ENCODE results near the gene KCNF1. TPM values are rescaled to one million over a fixed set of nuclear protein-coding genes. Genes with fewer than 3 reads are reported as not detected.

KCNF1 gene
- polyA plus RNA-seq, 1 donor from 2014 or later, result 11.4 TPM

DNA sequence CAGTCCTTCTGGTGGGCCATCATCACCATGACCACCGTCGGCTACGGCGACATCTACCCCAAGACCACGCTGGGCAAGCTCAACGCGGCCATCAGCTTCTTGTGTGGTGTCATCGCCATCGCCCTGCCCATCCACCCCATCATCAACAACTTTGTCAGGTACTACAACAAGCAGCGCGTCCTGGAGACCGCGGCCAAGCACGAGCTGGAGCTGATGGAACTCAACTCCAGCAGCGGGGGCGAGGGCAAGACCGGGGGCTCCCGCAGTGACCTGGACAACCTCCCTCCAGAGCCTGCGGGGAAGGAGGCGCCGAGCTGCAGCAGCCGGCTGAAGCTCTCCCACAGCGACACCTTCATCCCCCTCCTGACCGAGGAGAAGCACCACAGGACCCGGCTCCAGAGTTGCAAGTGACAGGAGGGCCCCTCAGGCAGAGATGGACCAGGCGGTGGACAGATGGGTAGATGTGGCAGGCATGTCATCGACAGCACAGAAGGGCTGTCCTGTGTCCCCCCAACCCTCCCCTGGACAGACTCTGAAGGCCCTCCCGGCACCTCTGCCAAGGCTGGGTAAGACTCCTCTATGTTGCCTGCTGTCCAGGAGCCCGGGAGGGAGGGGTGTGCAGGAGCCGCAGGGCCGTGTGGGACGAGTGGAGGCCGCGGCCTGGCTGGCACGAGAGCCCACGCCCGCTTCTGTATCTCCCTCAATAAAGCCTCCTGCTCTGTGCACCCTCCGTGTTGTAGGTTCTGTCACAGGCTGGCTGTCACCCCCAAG lies 2.0 kb downstream of the KCNF1 start:
- H3K27ac ChIP-seq (ENCODE audit: low read length), result no peak overlapping the region
- H3K9ac ChIP-seq (ENCODE audit: low read length), result no peak overlapping the region

DNA sequence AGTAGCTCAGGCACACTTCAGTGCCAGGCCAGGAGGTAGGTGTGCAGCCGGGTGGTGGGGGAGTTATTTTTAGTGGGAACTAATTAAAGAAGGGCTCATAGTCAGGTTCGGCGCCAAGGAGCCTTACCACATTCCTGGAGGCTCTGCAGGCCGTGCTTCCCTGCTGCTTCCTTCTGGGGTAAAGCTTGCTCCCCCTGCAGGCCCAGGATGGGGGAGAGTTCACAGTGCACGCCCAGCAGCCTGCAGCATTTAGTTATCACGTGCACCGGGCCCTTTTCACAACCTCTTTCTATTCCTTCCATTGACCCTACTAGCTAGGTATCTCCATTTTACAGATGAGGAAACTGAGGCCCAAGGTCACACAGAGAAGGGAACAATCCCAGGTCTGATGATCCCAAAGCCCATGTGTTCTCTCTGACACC lies 2.5 kb downstream of the KCNF1 start:
- Histone ChIP-seq H3K9me3 (ENCODE audit: low read length) (peaks cover 9% of the 10 kb centered on the region), H2AFZ (ENCODE audit: low read depth, low read length) (no peak overlapping the region), H3K9me2 (ENCODE audit: insufficient read depth, low read length) (no peaks in the 10 kb centered on the region), H3K27me3 (ENCODE audit: insufficient read depth, low read depth, low read length) (peaks cover 13% of the 10 kb centered on the region), H3K27ac (ENCODE audit: low read length) (no peak overlapping the region), H4K20me1 (ENCODE audit: insufficient read depth) (no peaks in the 10 kb centered on the region), H3F3A (ENCODE audit: insufficient read depth, low read length, poor library complexity, severe bottlenecking) (no peaks in the 10 kb centered on the region), H3K36me3 (ENCODE audit: insufficient read depth, low read length) (peaks cover 9% of the 10 kb centered on the region), H3K4me3 (ENCODE audit: low read length) (peak overlapping the region; percentile 64), H3K9ac (ENCODE audit: low read length) (no peak overlapping the region), H3K79me2 (replicated peaks; ENCODE audit: insufficient read depth, low read length) (no peaks in the 10 kb centered on the region), H3K4me2 (ENCODE audit: low read length) (peak overlapping the region; percentile 10)
- TF ChIP-seq, protein P1, sequence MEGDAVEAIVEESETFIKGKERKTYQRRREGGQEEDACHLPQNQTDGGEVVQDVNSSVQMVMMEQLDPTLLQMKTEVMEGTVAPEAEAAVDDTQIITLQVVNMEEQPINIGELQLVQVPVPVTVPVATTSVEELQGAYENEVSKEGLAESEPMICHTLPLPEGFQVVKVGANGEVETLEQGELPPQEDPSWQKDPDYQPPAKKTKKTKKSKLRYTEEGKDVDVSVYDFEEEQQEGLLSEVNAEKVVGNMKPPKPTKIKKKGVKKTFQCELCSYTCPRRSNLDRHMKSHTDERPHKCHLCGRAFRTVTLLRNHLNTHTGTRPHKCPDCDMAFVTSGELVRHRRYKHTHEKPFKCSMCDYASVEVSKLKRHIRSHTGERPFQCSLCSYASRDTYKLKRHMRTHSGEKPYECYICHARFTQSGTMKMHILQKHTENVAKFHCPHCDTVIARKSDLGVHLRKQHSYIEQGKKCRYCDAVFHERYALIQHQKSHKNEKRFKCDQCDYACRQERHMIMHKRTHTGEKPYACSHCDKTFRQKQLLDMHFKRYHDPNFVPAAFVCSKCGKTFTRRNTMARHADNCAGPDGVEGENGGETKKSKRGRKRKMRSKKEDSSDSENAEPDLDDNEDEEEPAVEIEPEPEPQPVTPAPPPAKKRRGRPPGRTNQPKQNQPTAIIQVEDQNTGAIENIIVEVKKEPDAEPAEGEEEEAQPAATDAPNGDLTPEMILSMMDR (IDR thresholded peaks at IDR 0.05; ENCODE audit: poor library complexity, severe bottlenecking), result no peak
- TF ChIP-seq, protein P2, sequence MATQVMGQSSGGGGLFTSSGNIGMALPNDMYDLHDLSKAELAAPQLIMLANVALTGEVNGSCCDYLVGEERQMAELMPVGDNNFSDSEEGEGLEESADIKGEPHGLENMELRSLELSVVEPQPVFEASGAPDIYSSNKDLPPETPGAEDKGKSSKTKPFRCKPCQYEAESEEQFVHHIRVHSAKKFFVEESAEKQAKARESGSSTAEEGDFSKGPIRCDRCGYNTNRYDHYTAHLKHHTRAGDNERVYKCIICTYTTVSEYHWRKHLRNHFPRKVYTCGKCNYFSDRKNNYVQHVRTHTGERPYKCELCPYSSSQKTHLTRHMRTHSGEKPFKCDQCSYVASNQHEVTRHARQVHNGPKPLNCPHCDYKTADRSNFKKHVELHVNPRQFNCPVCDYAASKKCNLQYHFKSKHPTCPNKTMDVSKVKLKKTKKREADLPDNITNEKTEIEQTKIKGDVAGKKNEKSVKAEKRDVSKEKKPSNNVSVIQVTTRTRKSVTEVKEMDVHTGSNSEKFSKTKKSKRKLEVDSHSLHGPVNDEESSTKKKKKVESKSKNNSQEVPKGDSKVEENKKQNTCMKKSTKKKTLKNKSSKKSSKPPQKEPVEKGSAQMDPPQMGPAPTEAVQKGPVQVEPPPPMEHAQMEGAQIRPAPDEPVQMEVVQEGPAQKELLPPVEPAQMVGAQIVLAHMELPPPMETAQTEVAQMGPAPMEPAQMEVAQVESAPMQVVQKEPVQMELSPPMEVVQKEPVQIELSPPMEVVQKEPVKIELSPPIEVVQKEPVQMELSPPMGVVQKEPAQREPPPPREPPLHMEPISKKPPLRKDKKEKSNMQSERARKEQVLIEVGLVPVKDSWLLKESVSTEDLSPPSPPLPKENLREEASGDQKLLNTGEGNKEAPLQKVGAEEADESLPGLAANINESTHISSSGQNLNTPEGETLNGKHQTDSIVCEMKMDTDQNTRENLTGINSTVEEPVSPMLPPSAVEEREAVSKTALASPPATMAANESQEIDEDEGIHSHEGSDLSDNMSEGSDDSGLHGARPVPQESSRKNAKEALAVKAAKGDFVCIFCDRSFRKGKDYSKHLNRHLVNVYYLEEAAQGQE (IDR thresholded peaks at IDR 0.05; ENCODE audit: borderline replicate concordance), result no peak
- TF ChIP-seq POLR2AphosphoS5 (IDR thresholded peaks at IDR 0.05) (no peak), RAD21 (conservative IDR thresholded peaks at IDR 0.05) (no peak), TAF1 (IDR thresholded peaks at IDR 0.05; ENCODE audit: low read depth) (no peak), SMC3 (conservative IDR thresholded peaks at IDR 0.05; ENCODE audit: poor library complexity) (no peak), EZH2 (IDR thresholded peaks at IDR 0.05; ENCODE audit: borderline replicate concordance, insufficient read depth, low read length, poor library complexity, severe bottlenecking) (no peak), MXI1 (conservative IDR thresholded peaks at IDR 0.05; ENCODE audit: poor library complexity, severe bottlenecking) (no peak), EP300 (conservative IDR thresholded peaks at IDR 0.05; ENCODE audit: poor library complexity, severe bottlenecking) (no peak)

More for the DNA sequence above, 2.0 kb downstream of the KCNF1 start:
- H3K9me2 ChIP-seq (ENCODE audit: insufficient read depth, low read length), result no peaks in the 10 kb centered on the region
- peak overlapping the region; percentile 10 for H3K4me2 ChIP-seq (ENCODE audit: low read length)
- H3K36me3 ChIP-seq (ENCODE audit: insufficient read depth, low read length), result peaks cover 9% of the 10 kb centered on the region
- H2AFZ ChIP-seq (ENCODE audit: low read depth, low read length), result no peak overlapping the region
- TF ChIP-seq EZH2 (IDR thresholded peaks at IDR 0.05; ENCODE audit: borderline replicate concordance, insufficient read depth, low read length, poor library complexity, severe bottlenecking) (no peak), POLR2AphosphoS5 (IDR thresholded peaks at IDR 0.05) (no peak), TAF1 (IDR thresholded peaks at IDR 0.05; ENCODE audit: low read depth) (no peak), EP300 (conservative IDR thresholded peaks at IDR 0.05; ENCODE audit: poor library complexity, severe bottlenecking) (no peak), RAD21 (conservative IDR thresholded peaks at IDR 0.05) (no peak), SMC3 (conservative IDR thresholded peaks at IDR 0.05; ENCODE audit: poor library complexity) (no peak), MXI1 (conservative IDR thresholded peaks at IDR 0.05; ENCODE audit: poor library complexity, severe bottlenecking) (no peak)
- TF ChIP-seq, protein P1 (IDR thresholded peaks at IDR 0.05; ENCODE audit: poor library complexity, severe bottlenecking), result no peak
- TF ChIP-seq, protein P2 (IDR thresholded peaks at IDR 0.05; ENCODE audit: borderline replicate concordance), result no peak
- H4K20me1 ChIP-seq (ENCODE audit: insufficient read depth), result no peaks in the 10 kb centered on the region
- peak overlapping the region; percentile 64 for H3K4me3 ChIP-seq (ENCODE audit: low read length)
- H3K27me3 ChIP-seq (ENCODE audit: insufficient read depth, low read depth, low read length), result peaks cover 13% of the 10 kb centered on the region
- H3F3A ChIP-seq (ENCODE audit: insufficient read depth, low read length, poor library complexity, severe bottlenecking), result no peaks in the 10 kb centered on the region
- no peaks in the 10 kb centered on the region for H3K79me2 ChIP-seq (replicated peaks; ENCODE audit: insufficient read depth, low read length)
- H3K9me3 ChIP-seq (ENCODE audit: low read length), result peaks cover 9% of the 10 kb centered on the region
